Endodermal cell (in vitro differentiated cells): ENCODE data around the gene PDLIM3. TPM values are rescaled to one million over a fixed set of nuclear protein-coding genes. Genes with fewer than 3 reads are reported as not detected.

Source experiments
- DNase-seq: peaks from one replicate; pipeline ENCODE4 v3.0.0-alpha.2; 2017
- H3K27ac ChIP-seq: 2 replicates; pipeline ENCODE4 v1.5.1; 2013; ENCODE audit warnings: mild to moderate bottlenecking, low read depth, low read length, moderate library complexity
- H3K27me3 ChIP-seq: 2 replicates; pipeline ENCODE4 v1.6.1; 2013; ENCODE audit warnings: mild to moderate bottlenecking, low read length, moderate library complexity; ENCODE audit not compliant: insufficient read depth, control insufficient read depth, poor library complexity, severe bottlenecking
- H3K36me3 ChIP-seq: 2 replicates; pipeline ENCODE4 v1.7.0; 2013; ENCODE audit warnings: mild to moderate bottlenecking, low read length, moderate library complexity; ENCODE audit not compliant: control insufficient read depth, insufficient read depth
- H3K4me1 ChIP-seq: one replicate; pipeline ENCODE4 v1.7.0; 2013; ENCODE audit warnings: low read length; ENCODE audit not compliant: control insufficient read depth, insufficient read depth
- H3K4me3 ChIP-seq: 2 replicates; pipeline ENCODE4 v1.5.1; 2013; ENCODE audit warnings: mild to moderate bottlenecking, low read length, moderate library complexity
- H3K9ac ChIP-seq: 2 replicates; pipeline ENCODE4 v1.6.1; 2013; ENCODE audit warnings: mild to moderate bottlenecking, low read length, moderate library complexity; ENCODE audit not compliant: poor library complexity, severe bottlenecking; ENCODE audit errors: extremely low read depth
- H3K9me3 ChIP-seq: 2 replicates; pipeline ENCODE4 v1.6.1; 2013; ENCODE audit warnings: mild to moderate bottlenecking, low read length, moderate library complexity; ENCODE audit not compliant: control insufficient read depth
- H3K27ac Mint-ChIP-seq: 2 replicates; pipeline ENCODE4 v1.8.0; 2020; ENCODE audit warnings: mixed read lengths
- H3K27me3 Mint-ChIP-seq: 2 replicates; pipeline ENCODE4 v1.8.0; 2021; ENCODE audit warnings: mild to moderate bottlenecking, mixed read lengths; ENCODE audit not compliant: insufficient read depth
- H3K36me3 Mint-ChIP-seq: 2 replicates; pipeline ENCODE4 v1.8.0; 2020; ENCODE audit warnings: low read depth, mixed read lengths
- H3K4me1 Mint-ChIP-seq: 2 replicates; pipeline ENCODE4 v1.8.0; 2020; ENCODE audit warnings: mixed read lengths
- H3K4me3 Mint-ChIP-seq: 2 replicates; pipeline ENCODE4 v1.8.0; 2020; ENCODE audit warnings: mild to moderate bottlenecking, moderate library complexity, mixed read lengths
- H3K9me3 Mint-ChIP-seq: 2 replicates; pipeline ENCODE4 v1.8.0; 2020; ENCODE audit warnings: mild to moderate bottlenecking, mixed read lengths
- CTCF ChIP-seq: fragments of 200-600 bp; sonication (generic); conservative IDR thresholded peaks from 2 replicates; pipeline ENCODE4 v1.5.0; 2021; ENCODE audit warnings: antibody characterized with exemption, mild to moderate bottlenecking
- WGBS, 2 experiments: methylation state at CpG; one replicate each; pipeline versions ENCODE4 v1.1.5 to v1.1.7; 2013; ENCODE audit warnings: missing lambda C conversion rate in 2 of 2, mixed read lengths in 1 of 2; ENCODE audit not compliant: insufficient coverage in 1 of 2, insufficient read length in 1 of 2; 5-methylcytosine and 5-hydroxymethylcytosine counted together
- total RNA-seq, 2 donors: library from RNA; stranded (reverse); fragmentation: NEBNext Ultra II Directional in 1 of 2; extraction: Animal tissue kit (Norgen Biotek cat#: 25700) in 1 of 2; gene quantifications; 2 replicates in 1 of 2; 3 replicates in 1 of 2; pipeline ENCODE4 v1.2.1, GENCODE V29; 2021

PDLIM3 gene
- total RNA-seq, 2 donors from 2014 or later, result 4.3 to 11.0 TPM

DNA sequence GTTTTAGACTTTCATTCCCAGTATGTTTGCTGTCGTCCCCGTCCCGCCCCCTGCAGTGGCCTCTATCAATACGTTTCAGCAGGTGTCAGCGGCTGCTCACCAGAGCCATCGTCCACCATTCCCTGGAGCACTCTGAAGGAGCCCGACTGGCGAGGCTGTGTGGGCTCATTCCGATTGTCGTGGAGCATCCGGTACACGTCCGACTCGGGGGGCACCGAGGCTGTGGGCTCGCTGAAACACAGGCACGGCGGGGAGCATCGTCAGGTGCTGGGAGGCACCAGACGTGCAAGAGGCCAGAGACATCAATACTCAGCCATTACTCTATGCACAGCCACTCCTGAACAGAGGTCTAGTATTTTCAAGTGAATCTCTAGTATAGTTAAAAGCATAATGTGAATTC lies 28.9 kb downstream of the PDLIM3 start:
- Mint-ChIP-seq H3K9me3 (peaks cover 6% of the 10 kb centered on the region), H3K36me3 (no peaks in the 10 kb centered on the region), H3K4me1 (peaks cover 8% of the 10 kb centered on the region), H3K27me3 (peaks cover 5% of the 10 kb centered on the region), H3K27ac (no peak overlapping the region), H3K4me3 (no peak overlapping the region)
- Histone ChIP-seq H3K27ac (no peak overlapping the region), H3K9me3 (peaks cover 5% of the 10 kb centered on the region), H3K4me1 (no peaks in the 10 kb centered on the region), H3K4me3 (no peak overlapping the region), H3K36me3 (peaks cover 12% of the 10 kb centered on the region), H3K27me3 (no peaks in the 10 kb centered on the region), H3K9ac (no peak overlapping the region)
- DNase-seq, result no peak
- WGBS, 2 experiments, result 94 to 96% methylated on average over 13 to 20 of the region's 20 CpGs
- no peak for TF ChIP-seq CTCF

DNA sequence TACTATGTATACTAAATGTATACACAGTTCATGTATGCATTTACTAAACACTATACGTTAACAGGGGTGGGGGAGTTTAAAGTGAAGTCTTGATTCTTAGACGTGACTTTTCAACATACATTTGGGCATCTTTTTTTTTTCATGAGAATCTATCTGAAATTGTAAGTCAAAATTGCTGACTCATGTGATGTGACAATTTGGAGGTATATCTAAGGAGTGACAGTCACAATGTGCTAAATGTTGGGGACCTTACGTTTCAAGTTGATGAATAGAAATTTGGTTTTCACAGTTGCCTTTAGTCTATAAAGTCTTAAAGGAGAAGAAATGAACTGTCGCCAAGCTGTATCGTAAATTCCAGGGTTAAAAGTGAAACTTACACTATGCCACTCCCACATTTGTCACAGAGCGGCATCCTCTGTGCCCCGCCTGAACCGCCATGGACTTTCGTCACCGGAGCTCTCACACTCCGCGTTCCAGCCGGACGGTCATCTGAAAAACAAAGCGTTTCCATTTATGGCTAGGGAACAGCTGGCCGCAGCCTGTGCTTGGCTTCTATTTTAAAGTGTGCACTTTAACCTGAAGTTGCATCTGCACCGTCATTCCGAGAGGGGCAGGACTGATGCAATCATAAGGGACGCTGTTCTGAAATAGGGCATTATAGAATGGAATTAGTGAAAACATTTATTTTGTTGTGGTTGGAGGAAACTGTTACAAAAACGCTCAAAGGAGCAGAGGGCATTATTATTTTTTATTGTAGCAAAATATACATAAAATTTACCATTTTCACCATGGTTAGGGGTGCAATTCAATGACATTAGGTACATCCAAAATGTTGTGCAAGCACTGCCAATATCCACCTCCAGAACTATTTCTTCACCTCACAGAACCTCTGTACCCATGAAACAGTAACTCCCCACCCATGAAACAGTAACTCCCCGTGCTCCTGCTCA lies 30.9 kb downstream of the PDLIM3 start:
- Histone ChIP-seq H3K9me3 (peaks cover 17% of the 10 kb centered on the region), H3K27me3 (no peaks in the 10 kb centered on the region), H3K36me3 (peaks cover 20% of the 10 kb centered on the region), H3K4me1 (no peaks in the 10 kb centered on the region), H3K4me3 (no peak overlapping the region), H3K9ac (no peak overlapping the region), H3K27ac (no peak overlapping the region)
- no peak overlapping the region for H3K27ac Mint-ChIP-seq
- peaks cover 7% of the 10 kb centered on the region for H3K36me3 Mint-ChIP-seq
- peaks cover 2% of the 10 kb centered on the region for H3K4me1 Mint-ChIP-seq
- WGBS, 2 experiments, result 94 to 96% methylated on average over 19 to 21 of the region's 21 CpGs
- peaks cover 5% of the 10 kb centered on the region for H3K27me3 Mint-ChIP-seq
- no peak for TF ChIP-seq CTCF
- H3K9me3 Mint-ChIP-seq, result peaks cover 22% of the 10 kb centered on the region
- H3K4me3 Mint-ChIP-seq, result no peak overlapping the region
- no peak for DNase-seq

GRCh38 chr4:185502386-185502785 lies 32.9 kb downstream of the PDLIM3 start:
- Mint-ChIP-seq H3K36me3 (peaks cover 7% of the 10 kb centered on the region), H3K4me3 (no peak overlapping the region), H3K27ac (no peak overlapping the region), H3K9me3 (peaks cover 22% of the 10 kb centered on the region), H3K27me3 (peaks cover 5% of the 10 kb centered on the region), H3K4me1 (peaks cover 2% of the 10 kb centered on the region)
- Histone ChIP-seq H3K27ac (no peak overlapping the region), H3K9me3 (peaks cover 17% of the 10 kb centered on the region), H3K4me1 (peaks cover 3% of the 10 kb centered on the region), H3K9ac (no peak overlapping the region), H3K4me3 (no peak overlapping the region), H3K36me3 (peaks cover 20% of the 10 kb centered on the region), H3K27me3 (no peaks in the 10 kb centered on the region)
- no peak for DNase-seq
- TF ChIP-seq CTCF, result no peak
- 78% methylated on average over 9 to 11 of the region's 11 CpGs for WGBS, 2 experiments
